HFF-Myc (cell line): ENCODE measurements around the gene MRRF.

Experiments
- DNase-seq: peaks from one replicate; pipeline ENCODE4 v3.0.0-alpha.2; 2011; ENCODE audit warnings: low read depth; ENCODE audit errors: extremely low read depth
- H3K4me3 ChIP-seq: replicated peaks from 2 replicates; pipeline ENCODE4 v1.5.1; 2011; ENCODE audit warnings: low read depth, mild to moderate bottlenecking, control low read depth, low read length
- CTCF ChIP-seq: IDR thresholded peaks from 2 replicates; pipeline ENCODE4 v1.5.1; 2012; ENCODE audit warnings: mild to moderate bottlenecking, low read depth, low read length, control low read depth; ENCODE audit errors: missing control alignments

MRRF gene

GRCh38 chr9:122264360-122265148 lies at the start of gene MRRF, which contains the start of gene RBM18:
MRRF (plus strand) TSS chr9:122264882; CDS start chr9:122270892, 6,010 bp downstream.
RBM18 (minus strand) TSS chr9:122264840; CDS start chr9:122261492, 3,348 bp downstream.
- H3K4me3 ChIP-seq = peak within 1 kb of the TSS; percentile 80
- DNase-seq = peak; percentile 61
- TF ChIP-seq CTCF = no peak

GRCh38 chr9:122215663-122216062 lies 49.0 kb upstream of the MRRF start:
- no peak for TF ChIP-seq CTCF
- no peak for DNase-seq
- H3K4me3 ChIP-seq = no peak overlapping the region

GRCh38 chr9:122216138-122216797 lies 48.4 kb upstream of the MRRF start:
- no peak for TF ChIP-seq CTCF
- H3K4me3 ChIP-seq = no peak overlapping the region
- DNase-seq = no peak

GRCh38 chr9:122216798-122217418 lies 47.8 kb upstream of the MRRF start:
- no peak for TF ChIP-seq CTCF
- no peak for DNase-seq
- H3K4me3 ChIP-seq = no peak overlapping the region

GRCh38 chr9:122217640-122218039 lies 47.0 kb upstream of the MRRF start:
- DNase-seq = no peak
- H3K4me3 ChIP-seq = no peak overlapping the region
- no peak for TF ChIP-seq CTCF

GRCh38 chr9:122218071-122218934 lies 46.4 kb upstream of the MRRF start:
- TF ChIP-seq CTCF = no peak
- H3K4me3 ChIP-seq = no peak overlapping the region
- no peak for DNase-seq
